ENCODE data around the gene PANX3.
A peak's percentile ranks its signal among the peaks of the same experiment; 100 is the strongest.

PANX3 gene

GRCh38 chr11:124663861-124664260 is 52.6 kb downstream of the PANX3 start:
- TF ChIP-seq TAF1 (IDR thresholded peaks at IDR 0.05; ENCODE audit: borderline replicate concordance, low read depth, low read length): no peak
- TF ChIP-seq POLR2A (IDR thresholded peaks at IDR 0.05; ENCODE audit: low read depth, low read length): no peak
- TF ChIP-seq POLR2AphosphoS5 (IDR thresholded peaks at IDR 0.05; ENCODE audit: low read depth, low read length): no peak
- FAIRE-seq (no peak), DNase-seq (ENCODE audit: insufficient read length) (no peak)

GRCh38 chr11:124667601-124668000 is 56.4 kb downstream of the PANX3 start:
- TF ChIP-seq POLR2AphosphoS5 (IDR thresholded peaks at IDR 0.05; ENCODE audit: low read depth, low read length) (no peak), TAF1 (IDR thresholded peaks at IDR 0.05; ENCODE audit: borderline replicate concordance, low read depth, low read length) (no peak), POLR2A (IDR thresholded peaks at IDR 0.05; ENCODE audit: low read depth, low read length) (no peak)
- FAIRE-seq (no peak), DNase-seq (ENCODE audit: insufficient read length) (no peak)

DNA sequence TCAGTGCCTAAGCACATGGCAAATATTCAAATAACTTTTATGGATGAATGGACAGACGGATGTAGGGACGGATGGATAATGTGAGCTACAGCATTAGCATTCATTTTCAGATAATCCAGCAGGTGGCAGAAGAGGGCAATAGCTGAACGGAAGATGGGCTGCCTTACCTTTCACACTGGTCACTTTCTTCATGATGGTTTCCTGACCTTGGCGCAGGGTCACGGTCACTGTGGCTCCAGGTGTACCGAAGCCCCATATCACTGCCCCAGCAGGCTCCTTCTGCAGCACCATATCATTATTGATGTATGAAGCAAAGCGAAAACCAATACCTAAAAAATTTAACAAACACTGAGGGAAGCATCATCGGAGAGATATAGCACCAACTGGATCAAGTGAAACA is 58.0 kb downstream of the PANX3 start:
- DNase-seq (ENCODE audit: insufficient read length) (no peak), FAIRE-seq (peak; percentile 99)
- TF ChIP-seq POLR2A (IDR thresholded peaks at IDR 0.05; ENCODE audit: low read depth, low read length) (no peak), POLR2AphosphoS5 (IDR thresholded peaks at IDR 0.05; ENCODE audit: low read depth, low read length) (no peak), TAF1 (IDR thresholded peaks at IDR 0.05; ENCODE audit: borderline replicate concordance, low read depth, low read length) (no peak)
